H1 (cell line): Measurements from ENCODE around the gene ADGRA3. TPM values are rescaled to one million over a fixed set of nuclear protein-coding genes. Genes with fewer than 3 reads are reported as not detected.

Source experiments
- CTCF ChIA-PET: fragments of 300-600 bp; sonication (Branson Sonifier 250); formaldehyde crosslinking; loops from one replicate; lab custom pipeline; 2021; ENCODE audit not compliant: partially characterized antibody; lab: Charles Lee
- POLR2A ChIA-PET: fragments of 300-600 bp; sonication (Branson Sonifier 250); formaldehyde crosslinking; loops from one replicate; lab custom pipeline; 2021; ENCODE audit warnings: inconsistent platforms; ENCODE audit not compliant: partially characterized antibody; lab: Charles Lee
- DNase-seq, 2 experiments: peaks; one replicate each; pipeline versions ENCODE4 v3.0.0 to v3.0.0-alpha.2; 2010 to 2022; ENCODE audit warnings: low spot score in 2 of 2, low read depth in 1 of 2, mixed read lengths in 1 of 2
- FAIRE-seq: peaks from 2 replicates; lab custom pipeline; 2011; peaks lifted over from hg19 to GRCh38; lab: Jason Lieb, UNC
- H2AFZ ChIP-seq: 2 replicates; pipeline ENCODE4 v1.8.1; 2012; ENCODE audit warnings: low read length, inconsistent platforms
- H2AK5ac ChIP-seq: 2 replicates; pipeline ENCODE4 v1.6.1; 2013; ENCODE audit warnings: low read depth, low read length
- H2BK120ac ChIP-seq: replicated peaks from 2 replicates; pipeline ENCODE3; 2013; ENCODE audit warnings: low read depth, low read length, inconsistent platforms
- H2BK12ac ChIP-seq: 2 replicates; pipeline ENCODE4 v1.6.1; 2013; ENCODE audit warnings: low read depth, low read length
- H2BK15ac ChIP-seq: 2 replicates; pipeline ENCODE4 v1.6.1; 2013; ENCODE audit warnings: low read length
- H2BK20ac ChIP-seq: 2 replicates; pipeline ENCODE4 v1.6.1; 2013; ENCODE audit warnings: low read length
- H2BK5ac ChIP-seq: 2 replicates; pipeline ENCODE4 v1.6.1; 2013; ENCODE audit warnings: low read depth, low read length
- H3K14ac ChIP-seq: 2 replicates; pipeline ENCODE4 v1.6.1; 2013; ENCODE audit warnings: inconsistent platforms; ENCODE audit not compliant: insufficient read length
- H3K18ac ChIP-seq: 2 replicates; pipeline ENCODE4 v1.6.1; 2013; ENCODE audit warnings: low read length; ENCODE audit errors: extremely low read depth
- H3K23ac ChIP-seq: 2 replicates; pipeline ENCODE4 v1.6.1; 2013; ENCODE audit warnings: inconsistent platforms; ENCODE audit not compliant: insufficient read length
- H3K23me2 ChIP-seq: 2 replicates; pipeline ENCODE4 v1.6.1; 2013; ENCODE audit warnings: low read depth, low read length
- H3K27ac ChIP-seq: 2 replicates; pipeline ENCODE4 v1.6.1; 2011; ENCODE audit warnings: low read depth, low read length, inconsistent platforms
- H3K27me3 ChIP-seq, 4 experiments: replicated peaks in 1 of 4; 1 replicate in 1 of 4; 2 replicates in 3 of 4; pipeline versions ENCODE4 v1.6.1 to v1.8.1; 2011 to 2013; ENCODE audit warnings: low read length in 3 of 4, mild to moderate bottlenecking in 3 of 4, inconsistent platforms in 2 of 4, mixed read lengths in 2 of 4, moderate library complexity in 1 of 4; ENCODE audit not compliant: control insufficient read depth in 3 of 4, insufficient read depth in 3 of 4; ENCODE audit errors: extremely low read depth in 1 of 4
- H3K36me3 ChIP-seq, 4 experiments: 2 replicates each; pipeline versions ENCODE4 v1.6.1 to v1.8.1; 2011 to 2013; ENCODE audit warnings: mild to moderate bottlenecking in 4 of 4, low read length in 3 of 4, moderate library complexity in 2 of 4, control low read depth in 1 of 4, inconsistent platforms in 1 of 4; ENCODE audit not compliant: insufficient read depth in 4 of 4, control insufficient read depth in 2 of 4
- H3K4ac ChIP-seq: replicated peaks from 2 replicates; pipeline ENCODE3; 2013; ENCODE audit warnings: low read length, low read depth, mixed read lengths, inconsistent platforms; ENCODE audit not compliant: insufficient read length
- H3K4me1 ChIP-seq, 4 experiments: replicated peaks in 1 of 4; 1 replicate in 1 of 4; 2 replicates in 3 of 4; pipeline versions ENCODE4 v1.6.1 to v1.8.1; 2011 to 2013; ENCODE audit warnings: low read length in 3 of 4, inconsistent platforms in 2 of 4, mixed read lengths in 1 of 4; ENCODE audit not compliant: insufficient read depth in 4 of 4, control insufficient read depth in 3 of 4
- H3K4me2 ChIP-seq, 2 experiments: 2 replicates each; pipeline versions ENCODE4 v1.6.1 to v1.8.1; 2011 to 2013; ENCODE audit warnings: low read depth in 2 of 2, low read length in 2 of 2, control low read depth in 1 of 2, inconsistent platforms in 1 of 2, mild to moderate bottlenecking in 1 of 2; ENCODE audit not compliant: insufficient read depth in 1 of 2
- H3K4me3 ChIP-seq, 4 experiments: fragments of 200-600, 300-600 bp in 1 of 4; sonication (generic), shearing (Covaris generic), sonication (Bioruptor Twin) in 1 of 4; 2 replicates each; pipeline versions ENCODE4 v1.5.1 to v1.8.1; 2011 to 2016; ENCODE audit warnings: low read length in 4 of 4, low read depth in 3 of 4, control low read depth in 2 of 4, inconsistent platforms in 2 of 4, mild to moderate bottlenecking in 2 of 4, mixed read lengths in 1 of 4, moderate library complexity in 1 of 4; ENCODE audit not compliant: insufficient read depth in 2 of 4; ENCODE audit errors: extremely low read depth in 1 of 4
- H3K56ac ChIP-seq: replicated peaks from 2 replicates; pipeline ENCODE3; 2013; ENCODE audit warnings: low read depth, mild to moderate bottlenecking, mixed read lengths, low read length, inconsistent platforms; ENCODE audit not compliant: insufficient read length
- H3K79me1 ChIP-seq: 2 replicates; pipeline ENCODE4 v1.6.1; 2013; ENCODE audit warnings: low read depth, low read length, control low read depth
- H3K79me2 ChIP-seq, 2 experiments: 2 replicates each; pipeline versions ENCODE4 v1.6.1 to v1.8.1; 2012 to 2013; ENCODE audit warnings: low read length in 2 of 2, mild to moderate bottlenecking in 2 of 2, inconsistent platforms in 1 of 2; ENCODE audit not compliant: insufficient read depth in 2 of 2, control insufficient read depth in 1 of 2
- H3K9ac ChIP-seq, 4 experiments: replicated peaks in 1 of 4; 1 replicate in 1 of 4; 2 replicates in 3 of 4; pipeline versions ENCODE4 v1.6.1 to v1.8.1; 2011 to 2013; ENCODE audit warnings: low read depth in 3 of 4, low read length in 3 of 4, control low read depth in 2 of 4, mild to moderate bottlenecking in 2 of 4, moderate library complexity in 2 of 4, inconsistent platforms in 1 of 4; ENCODE audit errors: extremely low read depth in 1 of 4
- H3K9me3 ChIP-seq, 2 experiments: 2 replicates each; pipeline versions ENCODE4 v1.6.1 to v1.8.1; 2012 to 2013; ENCODE audit warnings: mild to moderate bottlenecking in 2 of 2, moderate library complexity in 2 of 2, control low read depth in 1 of 2, inconsistent platforms in 1 of 2, low read depth in 1 of 2, low read length in 1 of 2, mixed read lengths in 1 of 2; ENCODE audit not compliant: insufficient read depth in 2 of 2
- H4K20me1 ChIP-seq, 2 experiments: replicated peaks in 1 of 2; 2 replicates each; pipeline versions ENCODE3 to v1.8.1; 2011 to 2013; ENCODE audit warnings: inconsistent platforms in 2 of 2, low read length in 2 of 2, mild to moderate bottlenecking in 1 of 2; ENCODE audit not compliant: insufficient read depth in 2 of 2, control insufficient read depth in 1 of 2
- H4K5ac ChIP-seq: 2 replicates; pipeline ENCODE4 v1.6.1; 2013; ENCODE audit warnings: low read length, low read depth, mixed read lengths, inconsistent platforms; ENCODE audit not compliant: insufficient read length
- H4K8ac ChIP-seq: 2 replicates; pipeline ENCODE4 v1.8.0; 2013; ENCODE audit warnings: mild to moderate bottlenecking, moderate library complexity, low read length, inconsistent platforms; ENCODE audit not compliant: insufficient read depth; ENCODE audit errors: extremely low read depth
- H4K91ac ChIP-seq: replicated peaks from 2 replicates; pipeline ENCODE3; 2013; ENCODE audit warnings: low read length, mixed read lengths, inconsistent platforms; ENCODE audit not compliant: insufficient read length
- BACH1 ChIP-seq: IDR thresholded peaks from 2 replicates; pipeline ENCODE4 v1.6.1; 2012; ENCODE audit warnings: low read length, improper control_type of control experiment
- BRCA1 ChIP-seq: IDR thresholded peaks from 2 replicates; pipeline ENCODE4 v1.6.1; 2012; ENCODE audit warnings: low read depth, low read length, improper control_type of control experiment
- EP300 ChIP-seq, 2 experiments: IDR thresholded peaks; 1 replicate in 1 of 2; 2 replicates in 1 of 2; pipeline ENCODE4 v1.6.1; 2011 to 2012; ENCODE audit warnings: low read depth in 2 of 2, low read length in 2 of 2, mild to moderate bottlenecking in 2 of 2, borderline replicate concordance in 1 of 2, inconsistent platforms in 1 of 2, moderate library complexity in 1 of 2
- EZH2 ChIP-seq: fragments of 200-600 bp; sonication (generic); IDR thresholded peaks from 2 replicates; pipeline ENCODE4 v1.7.1; 2012; ENCODE audit warnings: low read depth, mild to moderate bottlenecking, moderate library complexity, low read length, inconsistent platforms; ENCODE audit not compliant: severe bottlenecking
- HDAC6 ChIP-seq: IDR thresholded peaks from one replicate; pipeline ENCODE4 v1.7.1; 2012; ENCODE audit warnings: low read depth, mild to moderate bottlenecking, inconsistent platforms, low read length, moderate library complexity
- JUN ChIP-seq: IDR thresholded peaks from 2 replicates; pipeline ENCODE4 v1.6.1; 2011; ENCODE audit warnings: low read depth, mild to moderate bottlenecking, improper control_type of control experiment, low read length
- KDM4A ChIP-seq: IDR thresholded peaks from one replicate; pipeline ENCODE4 v1.7.1; 2012; ENCODE audit warnings: low read depth, mild to moderate bottlenecking, moderate library complexity, low read length, inconsistent platforms; ENCODE audit not compliant: severe bottlenecking
- WGBS, 2 experiments: shearing (Covaris generic) in 1 of 2; methylation state at CpG; one replicate each; pipeline versions ENCODE4 v1.1.6 to v1.1.7; 2013 to 2015; ENCODE audit warnings: low lambda C conversion rate in 2 of 2, mixed read lengths in 2 of 2, inconsistent platforms in 1 of 2, low coverage in 1 of 2, missing lambda C conversion rate in 1 of 2; ENCODE audit not compliant: insufficient replicate concordance in 2 of 2, insufficient coverage in 1 of 2, insufficient read length in 1 of 2; ENCODE audit errors: extremely low coverage in 1 of 2, missing lambda C conversion rate in 1 of 2; 5-methylcytosine and 5-hydroxymethylcytosine counted together
- polyA plus RNA-seq, 7 experiments: library from polyadenylated mRNA; depleted of rRNA in 3 of 7; stranded (reverse) in 5 of 7; unstranded in 2 of 7; fragments of >200 nt in 5 of 7; fragments of 200-250 nt in 2 of 7; gene quantifications; 1 replicate in 5 of 7; 2 replicates in 1 of 7; 4 replicates in 1 of 7; pipeline versions ENCODE4 v1.2.1 to v1.2.3, GENCODE V29; 2011 to 2013; ENCODE audit warnings: missing spikeins in 2 of 7, mixed read lengths in 2 of 7
- total RNA-seq: library from RNA; stranded (reverse); fragmentation: NEBNext Ultra II Directional; extraction: Animal tissue kit (Norgen Biotek cat#: 25700); gene quantifications from 2 replicates; pipeline ENCODE4 v1.2.1, GENCODE V29; 2021

The ADGRA3 gene
- total and polyA plus RNA-seq, 2 of the 8 experiments (the other 6 are each of a cell fraction or from before 2014, with no cell fraction given) = 31.5 to 63.0 TPM

GRCh38 chr4:22412013-22412412 is 103.9 kb downstream of the ADGRA3 start:
- Histone ChIP-seq H2BK15ac (no peak overlapping the region), H3K23me2 (no peaks in the 10 kb centered on the region), H2BK5ac (no peak overlapping the region), H2BK120ac (no peak overlapping the region), H3K23ac (no peak overlapping the region), H3K9ac (no peak overlapping the region), H3K36me3 (peaks cover 0 to 26% (median 7%) of the 10 kb centered on the region in 4 experiments; a peak in 6 of 8 replicates), H3K27ac (no peak overlapping the region), H3K4ac (no peak overlapping the region), H3K4me2 (no peak overlapping the region), H2AK5ac (no peak overlapping the region), H3K79me1 (no peaks in the 10 kb centered on the region), H3K79me2 (no peaks in the 10 kb centered on the region; a peak in 1 of 4 replicates), H4K5ac (no peak overlapping the region), H3K4me3 (no peak overlapping the region), H2BK12ac (no peak overlapping the region), H3K14ac (no peak overlapping the region), H3K9me3 (no peaks in the 10 kb centered on the region), H4K8ac (no peak overlapping the region), H2BK20ac (no peak overlapping the region), H3K18ac (no peak overlapping the region), H3K4me1 (no peaks in the 10 kb centered on the region), H4K91ac (no peak overlapping the region), H2AFZ (no peak overlapping the region), H4K20me1 (no peaks in the 10 kb centered on the region), H3K27me3 (no peaks in the 10 kb centered on the region), H3K56ac (no peak overlapping the region)
- FAIRE-seq = no peak
- POLR2A ChIA-PET = interaction anchor here (0.7 kb wide), 1 partner anchor 111 kb away, joined by 3 read pairs; no protein-coding TSS in a partner anchor
- CTCF ChIA-PET = interaction anchor here (2.0 kb wide), 1 partner anchor 11 kb away, joined by 7 read pairs; no protein-coding TSS in a partner anchor
- TF ChIP-seq EZH2 = no peak
- TF ChIP-seq BACH1 = no peak
- no peak for TF ChIP-seq HDAC6
- no peak for TF ChIP-seq JUN
- TF ChIP-seq EP300 (IDR thresholded peaks at IDR 0.05; ENCODE audit: borderline replicate concordance in 1 of 2, low read depth in 2 of 2, low read length in 2 of 2) = no peak
- TF ChIP-seq BRCA1 = no peak
- TF ChIP-seq KDM4A = no peak
- 89% methylated on average over 3 of the region's 3 CpGs; no CpG with 5 or more reads in 1 of the 2 experiments for WGBS, 2 experiments
- no peak for DNase-seq
